Testis (tissue), 2 donors: ENCODE measurements around the gene TRPM2.

Source experiments
- CTCF ChIP-seq, 3 experiments: fragments of 450-650 bp in 2 of 3; fragments of 200-600 bp in 1 of 3; sonication (generic) in 1 of 3; IDR thresholded peaks; one replicate each; pipeline ENCODE4 v1.5.1; 2016 to 2019; ENCODE audit warnings: antibody characterized with exemption in 3 of 3, mild to moderate bottlenecking in 2 of 3, moderate library complexity in 1 of 3
- POLR2A ChIP-seq: fragments of 450-650 bp; IDR thresholded peaks from one replicate; pipeline ENCODE4 v1.6.1; 2017; ENCODE audit warnings: antibody characterized with exemption, mild to moderate bottlenecking, moderate library complexity

- TF ChIP-seq CTCF (IDR thresholded peaks at IDR 0.05): no peak
- no peak for TF ChIP-seq POLR2A
Measured at GRCh38 chr21:44463724-44464123, 110.3 kb downstream of the TRPM2 start.
